IMR-90 (cell line): ENCODE data around the gene RPL35.

Experiments used
- CEBPB ChIP-seq: IDR thresholded peaks from 2 replicates; pipeline ENCODE4 v1.6.1; 2012; ENCODE audit warnings: low read depth, low read length, improper control_type of control experiment
- CTCF ChIP-seq: conservative IDR thresholded peaks from 2 replicates; pipeline ENCODE4 v1.5.1; 2012; ENCODE audit warnings: mild to moderate bottlenecking, low read depth, low read length, improper control_type of control experiment
- MXI1 ChIP-seq: IDR thresholded peaks from 2 replicates; pipeline ENCODE4 v1.6.1; 2012; ENCODE audit warnings: low read depth, mild to moderate bottlenecking, low read length, moderate library complexity, borderline replicate concordance
- POLR2A ChIP-seq: IDR thresholded peaks from 2 replicates; pipeline ENCODE4 v1.6.1; 2012; ENCODE audit warnings: mild to moderate bottlenecking, low read depth, low read length
- RFX5 ChIP-seq: IDR thresholded peaks from 2 replicates; pipeline ENCODE4 v1.8.0; 2012; ENCODE audit warnings: low read depth, mild to moderate bottlenecking, low read length, moderate library complexity
- TF ChIP-seq, protein P1 (sequence below): fragments of 150-350 bp; IDR thresholded peaks from 2 replicates; pipeline ENCODE4 v1.6.1; 2017; ENCODE audit warnings: mild to moderate bottlenecking, antibody characterized with exemption, low read length, low read depth

- TF ChIP-seq MXI1 = no peak
- TF ChIP-seq POLR2A = no peak
- no peak for TF ChIP-seq RFX5
- peak; percentile 51 for TF ChIP-seq CTCF
- TF ChIP-seq CEBPB = no peak
- TF ChIP-seq, protein P1, sequence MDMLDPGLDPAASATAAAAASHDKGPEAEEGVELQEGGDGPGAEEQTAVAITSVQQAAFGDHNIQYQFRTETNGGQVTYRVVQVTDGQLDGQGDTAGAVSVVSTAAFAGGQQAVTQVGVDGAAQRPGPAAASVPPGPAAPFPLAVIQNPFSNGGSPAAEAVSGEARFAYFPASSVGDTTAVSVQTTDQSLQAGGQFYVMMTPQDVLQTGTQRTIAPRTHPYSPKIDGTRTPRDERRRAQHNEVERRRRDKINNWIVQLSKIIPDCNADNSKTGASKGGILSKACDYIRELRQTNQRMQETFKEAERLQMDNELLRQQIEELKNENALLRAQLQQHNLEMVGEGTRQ = no peak
Observed at GRCh38 chr9:124839612-124840299, 22.0 kb downstream of the RPL35 start.
